Loucy (cell line): ENCODE measurements around the gene TMEM258.

Experiments used
- H2AFZ ChIP-seq: fragments of 200-600 bp; sonication (generic); 2 replicates; pipeline ENCODE4 v1.6.0; 2016; ENCODE audit warnings: antibody characterized with exemption, mild to moderate bottlenecking, low read length, moderate library complexity
- H3F3A ChIP-seq: fragments of 200-600 bp; 2 replicates; pipeline ENCODE4 v1.6.0; 2016; ENCODE audit warnings: antibody characterized with exemption, low read depth, mild to moderate bottlenecking
- H3K27me3 ChIP-seq: fragments of 200-600 bp; sonication (generic); 2 replicates; pipeline ENCODE4 v1.6.1; 2014; ENCODE audit warnings: low read length, mild to moderate bottlenecking; ENCODE audit not compliant: insufficient read depth, poor library complexity, severe bottlenecking
- H3K36me3 ChIP-seq: fragments of 200-600 bp; sonication (generic); 2 replicates; pipeline ENCODE4 v1.6.1; 2016; ENCODE audit warnings: low read length; ENCODE audit not compliant: insufficient read depth
- H3K4me1 ChIP-seq: fragments of 200-600 bp; sonication (generic); 2 replicates; pipeline ENCODE4 v1.5.1; 2014; ENCODE audit warnings: low read length, mild to moderate bottlenecking; ENCODE audit not compliant: insufficient read depth, poor library complexity, severe bottlenecking
- H3K4me2 ChIP-seq: fragments of 200-600 bp; sonication (generic); 2 replicates; pipeline ENCODE4 v1.6.0; 2014; ENCODE audit warnings: antibody characterized with exemption, low read length, low read depth, mild to moderate bottlenecking; ENCODE audit not compliant: poor library complexity, severe bottlenecking
- H3K4me3 ChIP-seq: fragments of 200-600 bp; sonication (generic); 2 replicates; pipeline ENCODE4 v1.5.1; 2014; ENCODE audit warnings: low read length, mild to moderate bottlenecking, mixed read lengths; ENCODE audit not compliant: poor library complexity, severe bottlenecking
- H3K79me2 ChIP-seq: fragments of 200-600 bp; sonication (generic); 2 replicates; pipeline ENCODE4 v1.6.1; 2014; ENCODE audit warnings: low read length; ENCODE audit not compliant: insufficient read depth
- H3K9ac ChIP-seq: fragments of 200-600 bp; sonication (generic); 2 replicates; pipeline ENCODE4 v1.6.0; 2014; ENCODE audit warnings: mild to moderate bottlenecking, low read depth, low read length, moderate library complexity; ENCODE audit not compliant: poor library complexity, severe bottlenecking
- H3K9me2 ChIP-seq: fragments of 200-600 bp; sonication (generic); replicated peaks from 2 replicates; pipeline ENCODE4 v1.6.1; 2016; ENCODE audit warnings: low read depth, low read length, mixed read lengths
- H3K9me3 ChIP-seq: fragments of 200-600 bp; sonication (generic); 2 replicates; pipeline ENCODE4 v1.6.1; 2014; ENCODE audit warnings: mild to moderate bottlenecking, antibody characterized with exemption, low read length, low read depth; ENCODE audit not compliant: insufficient read depth
- H4K20me1 ChIP-seq: fragments of 200-600 bp; sonication (generic); 2 replicates; pipeline ENCODE4 v1.6.0; 2014; ENCODE audit warnings: antibody characterized with exemption, low read length, mild to moderate bottlenecking; ENCODE audit not compliant: insufficient read depth, poor library complexity, severe bottlenecking
- EZH2phosphoT487 ChIP-seq: fragments of 200-600 bp; IDR thresholded peaks from 2 replicates; pipeline ENCODE4 v1.6.1; 2018; ENCODE audit warnings: antibody characterized with exemption, mild to moderate bottlenecking, moderate library complexity, borderline replicate concordance
- TF ChIP-seq, protein P1 (sequence below): fragments of 200-600 bp; sonication (generic); conservative IDR thresholded peaks from 2 replicates; pipeline ENCODE4 v1.5.1; 2014; ENCODE audit warnings: mild to moderate bottlenecking, antibody characterized with exemption, low read length

TMEM258 gene

DNA sequence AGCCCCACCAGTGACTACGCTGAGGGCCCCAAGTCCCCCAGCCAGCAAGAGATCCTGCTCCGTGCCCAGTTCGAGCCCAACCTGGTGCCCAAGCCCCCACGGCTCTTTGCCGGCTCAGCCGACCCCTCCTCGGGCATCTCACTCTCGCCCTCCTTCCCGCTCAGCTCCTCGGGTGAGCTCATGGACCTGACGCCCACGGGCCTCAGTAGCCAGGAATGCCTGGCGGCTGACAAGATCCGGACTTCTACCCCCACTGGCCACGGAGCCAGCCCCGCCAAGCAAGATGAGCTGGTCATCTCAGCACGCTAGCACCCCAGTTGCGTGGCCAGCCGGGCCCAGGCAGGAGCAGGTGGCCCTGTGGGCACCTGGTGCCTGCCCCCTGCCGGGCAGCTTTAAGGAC is 48.2 kb downstream of the TMEM258 start:
- Histone ChIP-seq H3K79me2 (no peaks in the 10 kb centered on the region), H3K27me3 (no peaks in the 10 kb centered on the region), H3K4me3 (no peak overlapping the region), H3K9me2 (no peaks in the 10 kb centered on the region), H3F3A (no peaks in the 10 kb centered on the region), H2AFZ (no peak overlapping the region), H3K9ac (no peak overlapping the region), H3K9me3 (no peaks in the 10 kb centered on the region), H4K20me1 (no peaks in the 10 kb centered on the region), H3K4me2 (no peak overlapping the region), H3K36me3 (no peaks in the 10 kb centered on the region), H3K4me1 (no peaks in the 10 kb centered on the region)
- no peak for TF ChIP-seq EZH2phosphoT487
- TF ChIP-seq, protein P1, sequence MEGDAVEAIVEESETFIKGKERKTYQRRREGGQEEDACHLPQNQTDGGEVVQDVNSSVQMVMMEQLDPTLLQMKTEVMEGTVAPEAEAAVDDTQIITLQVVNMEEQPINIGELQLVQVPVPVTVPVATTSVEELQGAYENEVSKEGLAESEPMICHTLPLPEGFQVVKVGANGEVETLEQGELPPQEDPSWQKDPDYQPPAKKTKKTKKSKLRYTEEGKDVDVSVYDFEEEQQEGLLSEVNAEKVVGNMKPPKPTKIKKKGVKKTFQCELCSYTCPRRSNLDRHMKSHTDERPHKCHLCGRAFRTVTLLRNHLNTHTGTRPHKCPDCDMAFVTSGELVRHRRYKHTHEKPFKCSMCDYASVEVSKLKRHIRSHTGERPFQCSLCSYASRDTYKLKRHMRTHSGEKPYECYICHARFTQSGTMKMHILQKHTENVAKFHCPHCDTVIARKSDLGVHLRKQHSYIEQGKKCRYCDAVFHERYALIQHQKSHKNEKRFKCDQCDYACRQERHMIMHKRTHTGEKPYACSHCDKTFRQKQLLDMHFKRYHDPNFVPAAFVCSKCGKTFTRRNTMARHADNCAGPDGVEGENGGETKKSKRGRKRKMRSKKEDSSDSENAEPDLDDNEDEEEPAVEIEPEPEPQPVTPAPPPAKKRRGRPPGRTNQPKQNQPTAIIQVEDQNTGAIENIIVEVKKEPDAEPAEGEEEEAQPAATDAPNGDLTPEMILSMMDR, result no peak

DNA sequence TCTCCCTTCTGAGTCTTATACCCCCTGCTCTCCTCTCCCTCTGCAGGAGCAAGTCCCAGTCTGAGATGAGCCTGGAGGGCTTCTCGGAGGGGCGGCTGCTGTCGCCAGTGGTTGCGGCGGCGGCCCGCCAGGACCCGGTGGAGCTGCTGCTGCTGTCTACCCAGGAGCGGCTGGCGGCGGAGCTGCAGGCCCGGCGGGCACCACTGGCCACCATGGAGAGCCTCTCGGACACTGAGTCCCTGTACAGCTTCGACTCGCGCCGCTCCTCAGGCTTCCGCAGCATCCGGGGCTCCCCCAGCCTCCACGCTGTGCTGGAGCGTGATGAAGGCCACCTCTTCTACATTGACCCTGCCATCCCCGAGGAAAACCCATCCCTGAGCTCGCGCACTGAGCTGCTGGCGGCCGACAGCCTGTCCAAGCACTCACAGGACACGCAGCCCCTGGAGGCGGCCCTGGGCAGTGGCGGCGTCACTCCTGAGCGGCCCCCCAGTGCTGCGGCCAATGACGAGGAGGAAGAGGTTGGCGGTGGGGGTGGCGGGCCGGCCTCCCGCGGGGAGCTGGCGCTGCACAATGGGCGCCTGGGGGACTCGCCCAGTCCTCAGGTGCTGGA is 48.8 kb downstream of the TMEM258 start:
- Histone ChIP-seq H3K9me3 (no peaks in the 10 kb centered on the region), H3K79me2 (no peaks in the 10 kb centered on the region), H4K20me1 (no peaks in the 10 kb centered on the region), H3K9me2 (no peaks in the 10 kb centered on the region), H3K4me1 (no peaks in the 10 kb centered on the region), H3F3A (no peaks in the 10 kb centered on the region), H3K4me3 (no peak overlapping the region), H3K4me2 (no peak overlapping the region), H2AFZ (no peak overlapping the region), H3K9ac (no peak overlapping the region), H3K27me3 (no peaks in the 10 kb centered on the region), H3K36me3 (no peaks in the 10 kb centered on the region)
- TF ChIP-seq, protein P1, result no peak
- TF ChIP-seq EZH2phosphoT487, result no peak

DNA sequence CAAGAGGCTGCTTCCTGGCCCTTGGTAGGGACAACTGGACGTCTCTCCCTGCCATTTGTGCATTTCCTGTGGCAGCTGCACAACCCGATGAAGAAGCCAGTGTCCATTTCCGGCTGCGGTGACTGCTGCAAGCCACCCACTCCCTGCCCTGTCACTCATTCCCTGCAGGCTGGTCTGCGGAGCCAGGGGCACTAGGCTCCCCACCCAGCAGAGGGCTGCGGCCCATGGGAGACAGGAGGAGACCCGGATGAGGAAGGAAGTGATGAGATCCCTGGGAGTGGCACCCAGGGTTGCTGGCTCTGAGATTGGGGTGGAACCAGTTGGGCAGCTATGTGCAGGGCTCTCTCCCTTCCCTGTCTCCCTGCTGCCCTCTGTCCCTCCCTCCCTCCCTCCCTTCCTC is 50.0 kb downstream of the TMEM258 start:
- Histone ChIP-seq H3K9ac (no peak overlapping the region), H3F3A (no peaks in the 10 kb centered on the region), H3K9me3 (no peaks in the 10 kb centered on the region), H3K4me3 (no peak overlapping the region), H3K4me2 (no peak overlapping the region), H3K9me2 (no peaks in the 10 kb centered on the region), H3K4me1 (no peaks in the 10 kb centered on the region), H2AFZ (no peak overlapping the region), H4K20me1 (no peaks in the 10 kb centered on the region), H3K79me2 (no peaks in the 10 kb centered on the region), H3K27me3 (no peaks in the 10 kb centered on the region), H3K36me3 (no peaks in the 10 kb centered on the region)
- TF ChIP-seq EZH2phosphoT487, result no peak
- TF ChIP-seq, protein P1, result no peak
